NCI-H2171 treated with DMSO at 0.1 percent for 48 hours (cell line): ENCODE results near the gene FAM193A.
A peak's percentile ranks its signal among the peaks of the same experiment; 100 is the strongest.
"Not testable (repeated sequence)": the region's sequence is repeated elsewhere in the genome, so short reads cannot be mapped to it uniquely, and the experiment has no call there.

Experiments used
- DNase-seq: peaks from one replicate; lab custom pipeline; 2025; lab: John Stamatoyannopoulos, UW

Gene FAM193A

DNA sequence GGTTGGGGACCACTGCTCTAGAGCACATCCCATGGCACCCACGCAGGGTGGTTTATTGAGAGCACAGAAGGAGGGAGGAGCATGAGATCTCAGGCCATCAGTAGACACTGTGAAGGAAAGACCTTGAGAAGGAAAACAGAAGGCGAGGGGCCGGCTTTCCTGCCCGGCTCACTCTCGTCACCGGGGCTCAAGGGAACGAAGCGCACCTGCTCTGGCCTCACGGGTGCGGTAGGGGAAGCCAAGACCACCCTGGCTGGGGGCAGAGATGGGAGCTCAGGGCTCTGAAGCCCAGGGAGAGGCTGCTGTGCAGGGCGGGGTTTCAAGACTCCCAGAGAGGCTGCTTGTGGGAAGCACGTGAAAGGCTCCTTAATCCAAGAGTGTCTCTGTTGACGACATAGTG, 113.8 kb downstream of the FAM193A start:
- no peak for DNase-seq

DNA sequence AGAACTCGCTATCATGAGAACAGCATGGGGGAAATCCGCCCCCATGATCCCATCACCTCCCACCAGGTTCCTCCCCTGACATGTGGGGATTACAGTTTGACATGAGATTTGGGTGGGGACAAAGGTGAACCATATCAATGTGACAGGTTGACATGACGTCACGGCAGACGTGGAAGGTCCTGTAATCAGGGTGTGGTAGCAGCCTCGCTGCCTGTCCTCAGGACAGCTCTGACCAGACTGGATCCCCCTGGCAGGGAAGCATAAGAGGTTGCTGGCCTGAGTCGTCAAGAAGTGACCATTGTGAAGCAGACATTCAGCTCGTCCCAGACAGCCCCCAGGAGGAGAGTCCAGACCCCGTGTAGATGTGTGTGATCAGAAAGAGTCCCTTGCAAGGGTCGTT, 115.1 kb downstream of the FAM193A start:
- DNase-seq: no peak

DNA sequence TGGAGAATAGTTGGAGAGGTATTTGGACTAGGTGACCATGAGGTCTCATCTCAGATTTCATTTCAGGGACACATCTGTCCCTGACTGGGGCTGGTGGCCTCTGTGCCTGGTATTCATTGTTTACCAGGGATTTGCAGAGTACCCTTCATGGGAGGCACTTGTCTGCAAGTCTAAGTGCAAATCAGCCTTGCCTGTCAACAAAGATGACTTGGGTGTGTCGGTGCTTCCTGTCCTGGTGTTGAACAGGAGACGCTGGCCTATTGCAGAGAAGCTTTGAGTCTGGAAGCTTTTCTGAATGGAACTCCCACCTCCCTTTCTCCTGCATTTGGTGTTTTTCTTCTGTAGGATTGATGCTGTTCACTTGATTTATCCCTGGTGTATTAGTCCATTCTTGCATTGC, 115.6 kb downstream of the FAM193A start:
- no peak for DNase-seq

DNA sequence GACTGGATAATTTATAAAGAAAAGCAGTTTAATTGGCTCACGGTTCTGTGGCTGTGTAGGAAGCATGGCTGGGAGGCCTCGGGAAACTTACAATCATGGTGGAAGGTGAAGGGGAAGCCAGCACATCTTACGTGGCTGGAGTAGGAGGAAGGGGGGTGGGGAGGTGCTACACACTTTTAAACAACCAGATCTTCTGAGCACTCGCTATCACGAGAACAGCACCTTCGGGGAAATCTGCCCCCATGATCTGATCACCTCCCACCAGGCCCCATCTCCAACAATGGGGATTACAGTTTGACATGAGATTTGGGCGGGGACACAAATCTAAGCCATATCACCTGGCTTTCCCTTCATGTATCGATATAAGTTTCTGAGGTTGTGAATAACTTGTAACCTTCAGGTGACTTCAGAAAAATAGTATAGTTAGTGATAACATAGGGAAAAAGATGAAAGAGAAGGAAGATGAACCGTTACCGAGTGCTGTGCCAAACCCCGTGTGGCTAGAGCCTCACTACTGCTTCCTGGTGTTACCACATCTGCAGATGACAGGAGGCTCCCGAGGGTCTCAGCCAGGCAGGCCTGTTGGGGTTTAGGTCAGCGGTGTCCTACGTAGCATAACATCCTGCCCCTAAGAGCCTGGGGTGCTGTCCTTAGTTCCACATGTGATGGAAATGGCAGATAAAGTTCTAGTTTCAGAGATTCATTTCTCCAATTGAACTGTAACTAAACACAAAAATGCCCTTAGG, 116.1 kb downstream of the FAM193A start:
- no peak for DNase-seq

DNA sequence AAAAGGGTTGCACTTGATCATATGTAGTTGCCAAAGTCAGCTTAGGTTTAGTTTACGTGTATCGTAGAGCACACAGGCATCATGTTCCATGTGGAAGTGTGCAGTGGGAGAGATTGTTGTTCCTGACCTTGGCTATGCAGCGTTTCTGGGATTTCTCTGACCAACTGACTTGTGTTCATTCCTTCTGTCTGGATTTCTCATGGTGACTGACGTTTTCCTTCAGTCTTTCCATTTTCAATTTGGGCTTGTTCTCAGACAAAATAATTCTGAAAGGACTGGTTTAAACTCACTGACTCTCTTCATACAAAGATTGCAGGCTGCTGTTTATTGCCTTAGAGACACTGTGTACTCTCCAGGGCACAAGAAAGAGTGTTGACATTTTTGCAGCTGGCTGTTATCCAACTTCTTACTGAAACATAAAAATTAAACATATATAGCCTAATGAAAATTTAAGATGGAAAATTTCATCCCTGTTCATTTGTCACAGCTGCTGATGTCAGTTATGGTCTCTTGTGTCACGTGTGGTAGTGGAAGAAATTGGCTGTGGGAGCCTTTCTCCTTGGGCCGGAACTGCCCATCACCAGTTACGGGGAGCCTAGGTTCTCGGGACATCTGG, 124.3 kb downstream of the FAM193A start:
- no peak for DNase-seq

DNA sequence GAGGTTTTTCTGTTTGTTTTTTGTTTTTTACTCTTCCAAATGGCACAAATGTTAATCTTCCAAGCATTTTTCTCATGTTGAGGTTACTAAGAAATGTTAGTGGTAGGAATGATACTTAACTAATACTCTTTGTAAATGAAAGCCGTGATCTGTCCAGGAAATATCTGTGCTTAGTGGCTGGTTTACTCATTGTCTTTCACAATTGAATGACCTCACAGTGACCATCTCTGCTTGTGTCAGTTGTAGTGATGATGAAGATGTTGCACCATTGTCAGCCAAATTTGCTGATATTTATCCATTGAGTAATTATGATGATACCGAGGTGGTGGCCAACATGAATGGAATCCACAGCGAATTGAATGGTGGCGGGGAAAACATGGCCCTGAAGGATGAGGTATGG, 126.2 kb downstream of the FAM193A start:
- no peak for DNase-seq

DNA sequence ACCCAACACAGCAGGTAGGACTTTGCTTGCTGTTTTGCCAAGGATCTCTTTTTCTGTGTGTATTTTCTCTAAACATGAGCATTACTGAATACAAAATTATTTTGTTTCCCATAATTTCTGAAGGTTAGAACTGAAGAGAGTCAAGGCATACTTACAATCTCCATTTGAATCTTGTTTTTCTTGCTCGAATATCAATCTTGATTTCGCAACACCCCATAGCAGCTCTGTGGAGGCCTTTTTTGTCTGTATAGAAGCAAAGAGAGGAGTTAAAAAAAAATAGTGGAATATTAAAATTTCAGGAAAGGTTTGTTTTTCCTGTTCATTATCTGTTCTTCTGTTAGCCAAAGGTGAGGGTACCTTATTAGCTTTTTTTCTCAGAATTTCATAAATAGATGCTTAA, 126.8 kb downstream of the FAM193A start:
- DNase-seq: no peak

DNA sequence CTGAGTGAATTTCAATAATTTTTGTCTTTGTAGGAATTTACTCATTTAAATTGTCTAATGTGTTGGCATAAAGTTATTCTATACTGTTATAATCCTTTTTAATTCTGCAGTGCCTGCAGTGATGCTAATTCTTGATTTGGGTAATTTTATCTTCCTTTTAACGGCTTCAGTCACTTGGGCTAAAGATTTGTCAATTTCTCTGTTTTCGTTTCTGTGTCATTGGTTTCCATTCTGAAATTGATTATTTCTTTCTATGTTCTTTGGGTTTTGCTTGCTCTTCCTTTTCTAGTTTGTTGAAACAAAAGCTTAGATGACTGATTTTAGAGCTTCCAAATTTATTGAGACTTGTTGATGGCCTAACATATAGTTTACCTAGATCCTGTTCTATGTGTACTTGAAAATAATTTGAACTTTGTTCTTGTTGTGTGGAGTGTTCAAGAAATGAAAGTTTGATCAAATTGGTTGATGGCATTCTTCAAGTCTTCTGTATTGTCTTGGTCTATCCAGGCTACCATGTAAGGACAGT, 130.3 kb downstream of the FAM193A start:
- DNase-seq: no peak

DNA sequence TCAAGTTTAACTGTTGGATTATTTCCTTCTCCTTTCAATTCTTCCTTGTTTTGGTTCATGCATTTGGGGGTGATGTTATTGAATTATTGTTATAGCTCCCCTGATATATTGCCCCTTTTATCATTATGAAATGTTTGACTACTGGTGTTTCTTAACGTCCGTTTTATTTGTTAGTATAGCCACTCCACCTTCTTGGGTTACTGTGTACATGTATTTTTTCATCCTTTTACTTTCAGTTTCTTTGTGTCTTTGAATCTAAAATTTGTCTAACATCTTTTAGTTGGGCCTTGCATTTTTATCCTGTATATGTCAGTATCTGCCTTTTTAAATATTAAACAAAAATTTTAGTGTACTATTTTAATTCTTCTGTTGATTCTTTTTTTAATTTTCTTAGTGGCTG, 131.0 kb downstream of the FAM193A start:
- no peak for DNase-seq

DNA sequence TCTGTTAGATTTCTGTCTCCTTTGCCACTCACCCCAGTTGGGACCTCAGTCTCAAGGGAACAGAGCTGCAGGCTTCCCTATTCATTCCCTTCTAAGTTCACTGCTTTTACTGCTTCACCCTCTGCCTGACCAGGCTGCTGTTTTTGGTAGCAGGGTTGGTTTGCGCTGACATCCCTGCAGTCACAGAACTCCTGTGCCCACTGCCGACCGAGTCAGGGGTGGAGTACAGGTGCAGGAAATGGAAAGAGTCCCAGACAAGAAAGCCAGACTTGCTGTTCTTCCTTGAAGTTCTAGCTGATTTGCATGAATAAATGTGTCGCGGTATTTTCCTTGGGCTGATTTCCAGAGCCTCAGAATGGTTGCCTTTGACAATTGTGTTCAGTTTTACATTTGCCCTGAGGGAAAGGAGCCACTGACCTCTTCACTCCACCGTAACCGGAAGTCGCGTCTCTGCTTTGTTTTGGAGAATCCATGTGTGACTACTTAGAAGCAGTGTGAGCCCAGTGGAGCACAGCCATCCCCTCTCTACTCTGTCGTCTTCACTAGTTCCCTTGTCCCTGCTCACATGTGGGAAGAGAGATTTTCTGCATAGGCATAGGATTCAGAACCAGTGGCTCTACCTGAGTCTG, 134.9 kb downstream of the FAM193A start:
- DNase-seq: no peak

DNA sequence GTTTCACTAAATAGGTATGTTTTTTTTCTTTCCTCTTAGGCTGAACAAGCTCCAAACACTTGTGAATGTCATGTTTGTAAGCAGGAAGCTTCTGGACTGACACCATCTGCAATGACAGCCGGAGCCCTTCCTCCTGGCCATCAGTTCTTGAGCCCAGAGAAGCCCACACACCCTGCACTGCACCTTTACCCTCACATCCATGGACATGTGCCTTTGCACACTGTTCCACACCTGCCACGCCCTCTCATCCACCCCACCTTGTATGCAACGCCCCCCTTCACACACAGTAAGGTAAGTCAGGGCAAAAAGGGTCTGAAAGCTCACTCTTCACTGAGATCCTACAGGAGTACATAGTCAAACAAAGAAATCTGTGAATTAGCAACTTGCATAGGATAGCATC, 135.6 kb downstream of the FAM193A start:
- no peak for DNase-seq

DNA sequence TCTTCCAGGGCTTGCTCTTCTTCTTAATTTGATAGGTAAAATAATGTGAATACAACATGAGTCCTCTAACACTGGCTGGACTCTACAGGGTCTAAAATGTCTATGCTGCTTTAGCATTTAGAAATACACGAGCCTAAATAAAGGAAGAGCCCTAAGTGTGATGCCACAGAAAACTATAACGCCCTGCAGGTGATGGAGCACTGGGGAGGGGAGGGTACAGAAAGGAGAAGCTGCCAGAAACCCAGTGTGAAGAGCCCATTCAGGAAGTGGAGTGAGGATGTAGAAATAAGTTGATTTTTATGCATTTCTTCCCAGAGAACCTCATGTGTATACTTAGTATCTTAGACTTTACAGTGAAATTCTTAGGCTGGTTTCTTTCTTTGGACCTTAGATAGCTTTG, 136.3 kb downstream of the FAM193A start:
- no peak for DNase-seq

DNA sequence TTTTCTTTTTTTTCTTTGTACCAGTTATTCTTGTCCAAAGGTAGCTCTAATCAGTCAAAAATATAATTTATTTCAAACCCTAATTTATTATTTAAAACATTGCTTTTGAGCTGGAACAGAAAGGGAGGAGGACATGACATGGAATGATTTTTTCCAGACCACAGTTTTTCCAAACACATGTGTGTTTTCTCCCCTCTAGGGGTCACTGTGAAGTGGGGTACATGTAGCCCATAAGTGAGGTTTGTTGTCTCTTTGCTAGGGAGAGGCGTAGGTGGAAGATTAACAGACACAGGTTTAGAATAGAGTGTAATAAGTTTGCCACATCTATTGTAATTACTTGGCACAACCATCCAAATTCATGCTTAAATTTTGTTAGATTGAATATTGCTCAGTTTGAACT, 136.7 kb downstream of the FAM193A start:
- DNase-seq: no peak

DNA sequence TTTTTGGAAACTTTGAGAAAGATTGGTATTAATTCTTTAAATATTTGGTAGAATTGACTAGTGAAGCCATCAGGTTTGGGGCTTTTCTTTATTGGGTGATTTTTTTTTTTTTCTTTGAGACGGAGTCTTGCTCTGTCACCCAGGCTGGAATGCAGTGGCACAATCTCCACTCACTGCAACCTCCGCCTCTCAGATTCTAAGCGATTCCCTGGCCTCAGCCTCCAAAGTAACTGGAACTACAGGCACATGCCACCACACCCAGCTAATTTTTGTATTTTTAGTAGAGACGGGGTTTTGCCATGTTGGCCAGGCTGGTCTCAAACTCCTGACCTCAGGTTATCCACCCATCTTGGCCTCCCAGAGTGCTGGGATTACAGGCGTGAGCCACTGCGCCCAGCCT, 143.3 kb downstream of the FAM193A start:
- not testable (repeated sequence) for DNase-seq

DNA sequence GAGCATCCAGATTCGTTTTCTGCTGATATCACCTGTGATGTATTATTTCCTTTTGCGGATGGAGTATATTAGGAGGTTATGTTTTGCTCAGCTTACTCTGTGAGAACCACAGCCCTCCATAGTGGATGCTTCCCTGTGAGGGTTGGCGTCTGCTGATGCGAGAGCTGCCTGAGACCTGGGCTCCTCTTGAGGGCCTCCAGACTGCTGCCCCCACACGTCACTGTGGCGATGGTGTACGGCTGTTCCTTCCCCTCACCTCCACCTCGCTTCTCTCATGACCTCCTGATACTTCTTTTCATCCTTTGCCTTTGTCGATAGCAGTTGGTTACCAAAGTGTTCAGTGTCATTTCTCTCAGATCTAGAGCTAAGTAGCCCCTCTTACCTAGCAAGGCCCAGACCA, 148.0 kb downstream of the FAM193A start:
- no peak for DNase-seq

DNA sequence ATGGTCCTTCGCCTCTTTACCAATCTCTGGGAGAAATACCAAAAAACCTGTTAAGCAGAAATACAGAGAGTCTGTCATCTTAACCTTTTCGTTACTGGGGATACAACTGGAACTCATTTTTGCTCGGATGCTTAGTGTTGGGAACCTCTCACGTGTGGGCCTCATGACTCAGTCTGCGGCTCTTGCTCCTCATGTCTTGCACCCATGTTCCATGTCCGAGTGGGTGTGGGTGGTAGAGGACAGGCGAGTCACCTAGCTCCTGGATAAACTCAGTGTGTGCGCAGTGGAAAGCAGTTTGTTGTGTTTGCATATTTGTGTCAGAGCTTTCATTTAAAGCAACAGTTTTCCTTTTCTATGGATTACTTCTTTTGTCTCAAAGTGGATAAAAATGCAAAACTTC, 149.1 kb downstream of the FAM193A start:
- no peak for DNase-seq

DNA sequence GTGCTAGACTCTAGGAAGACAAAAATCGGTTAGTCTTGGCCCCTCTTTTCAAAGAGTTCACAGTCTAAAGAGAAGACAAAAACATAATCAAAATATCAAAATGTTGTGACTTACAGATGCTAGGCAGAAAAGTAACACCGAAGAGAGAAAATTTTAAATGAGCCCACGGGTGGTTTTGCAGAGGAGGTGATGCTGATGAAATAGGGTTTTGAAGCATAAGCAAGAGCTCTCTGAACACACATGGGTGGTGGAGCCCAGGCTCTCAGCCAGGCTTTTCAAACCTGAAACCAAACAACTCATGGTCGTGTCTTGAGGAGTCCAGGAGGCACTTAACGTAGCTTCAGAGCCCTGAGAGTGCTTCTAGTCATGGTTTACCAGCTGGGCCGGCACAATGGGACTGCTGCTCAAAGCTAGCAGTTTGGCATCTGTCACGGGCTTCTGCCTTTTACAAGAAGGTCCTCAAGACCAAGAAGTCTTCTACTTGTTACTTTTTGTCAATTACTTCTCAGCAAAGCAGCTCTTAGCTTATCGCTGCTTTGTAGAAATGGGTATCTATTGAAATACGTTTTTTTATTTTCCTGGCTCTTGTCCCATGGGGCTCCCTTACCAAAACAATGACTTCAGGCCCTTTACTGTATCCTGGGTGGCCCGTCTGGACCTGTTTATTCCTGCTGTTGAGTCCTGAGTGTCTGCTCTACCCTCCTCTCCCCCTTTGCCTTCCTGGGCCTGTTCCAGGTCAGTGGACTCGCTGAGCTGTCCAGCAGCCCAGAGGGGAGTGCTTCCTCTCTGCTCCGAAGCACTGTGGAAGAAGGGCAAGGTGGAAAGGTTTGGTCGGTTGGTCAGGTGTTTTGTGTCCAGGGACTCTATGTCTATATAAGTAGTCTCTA, 150.2 kb downstream of the FAM193A start:
- DNase-seq: no peak

DNA sequence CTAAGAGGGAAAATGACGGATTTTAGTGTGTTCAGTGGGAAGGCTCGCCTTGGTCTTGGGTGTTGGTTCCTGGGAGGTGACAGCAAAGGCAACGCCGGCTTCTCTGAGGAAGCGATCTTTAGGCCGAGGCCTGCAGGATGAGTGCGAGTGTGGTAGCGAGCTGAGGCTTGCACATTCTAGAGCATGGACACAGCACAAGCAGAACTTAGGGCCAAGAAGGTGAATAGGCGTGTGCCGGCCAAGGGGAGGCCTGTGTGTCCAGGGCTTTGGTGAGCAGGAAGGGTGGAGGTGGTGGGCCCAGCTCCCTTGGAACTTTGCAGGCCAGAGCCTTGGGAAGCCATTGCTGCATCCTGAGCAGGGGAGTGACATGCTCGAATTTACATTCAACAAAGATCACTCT, 151.8 kb downstream of the FAM193A start:
- no peak for DNase-seq

DNA sequence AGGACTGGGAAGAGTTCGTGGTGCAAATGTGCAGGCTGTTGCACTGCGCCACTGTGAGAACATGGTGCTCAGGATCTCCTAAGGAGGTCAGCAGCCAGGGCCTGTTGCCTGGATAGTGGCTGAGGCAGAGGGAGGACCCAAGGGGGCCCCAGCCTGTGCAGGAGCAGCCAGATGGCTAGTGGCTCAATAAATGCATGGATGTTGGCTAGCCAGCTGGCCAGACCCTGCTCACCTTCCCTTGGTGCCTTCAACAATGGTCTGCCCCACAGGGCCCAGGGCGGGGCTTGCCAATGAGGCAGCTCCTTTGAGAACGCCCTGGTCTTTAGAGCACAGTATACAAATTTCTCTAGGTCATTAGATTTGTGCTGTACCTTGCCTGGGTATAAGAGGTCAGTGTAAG, 152.2 kb downstream of the FAM193A start:
- DNase-seq: no peak

DNA sequence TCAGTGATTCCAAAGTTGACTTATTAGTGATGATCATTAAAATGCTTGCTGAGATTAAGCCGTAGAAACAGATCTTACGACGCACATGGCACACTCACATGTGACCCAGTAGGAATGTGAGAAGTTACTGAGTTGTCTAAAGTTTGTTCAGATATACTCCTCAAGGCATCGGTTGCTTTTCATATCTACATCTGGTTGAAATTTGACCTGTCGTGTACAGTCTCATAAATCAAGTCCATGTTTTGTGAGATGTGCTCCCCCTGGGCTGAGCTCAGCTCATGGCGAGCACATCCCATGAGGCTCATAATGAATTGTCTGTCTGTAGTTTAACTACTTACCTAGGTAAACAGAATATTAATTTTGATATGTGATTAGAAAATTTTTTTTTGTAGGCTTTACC, 152.7 kb downstream of the FAM193A start:
- DNase-seq: peak; percentile 29

DNA sequence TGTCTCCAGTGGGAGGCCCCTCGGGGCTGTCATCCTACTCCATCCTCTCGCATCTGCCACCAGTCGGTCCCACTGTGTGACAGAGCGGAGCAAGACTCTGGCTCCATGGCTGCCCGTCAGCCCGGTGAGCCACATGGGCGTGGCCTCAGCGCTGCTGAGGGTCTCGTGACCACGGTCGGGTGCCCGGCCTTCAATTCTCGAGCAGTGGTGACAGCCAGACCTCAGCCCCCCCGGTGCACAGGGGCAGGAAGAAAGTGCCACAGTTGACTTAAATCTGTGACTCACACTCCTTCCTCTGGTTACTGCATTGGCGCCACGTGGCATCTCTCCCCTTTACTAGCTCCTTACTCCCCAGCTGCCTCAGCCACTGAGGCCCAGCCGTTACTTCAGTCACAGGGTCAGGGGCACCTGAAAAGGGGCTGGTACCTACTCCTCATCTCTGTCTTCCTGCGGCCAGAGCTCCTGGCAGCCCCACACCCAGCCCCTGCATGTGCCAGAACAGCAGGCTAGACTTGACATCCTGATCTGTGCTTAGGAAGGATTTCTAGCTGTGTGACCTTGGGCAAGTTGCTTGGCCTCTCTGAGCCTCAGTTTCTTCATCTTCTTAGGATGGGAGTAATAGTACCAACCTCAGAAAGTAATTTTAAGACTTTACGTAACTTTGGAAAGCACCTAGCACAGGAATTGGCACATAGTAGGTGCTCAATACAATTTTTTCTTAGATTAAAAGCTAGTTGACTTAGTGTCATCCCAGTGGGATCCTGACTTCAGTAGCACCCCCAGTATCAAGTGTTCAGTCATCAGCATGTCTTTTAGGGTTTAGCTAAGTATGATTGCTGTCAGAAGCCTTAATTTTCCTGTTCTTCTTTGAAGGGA, 153.6 kb downstream of the FAM193A start:
- DNase-seq: no peak
